SK-N-SH (cell line): ENCODE data around the gene ZNF827. TPM values are rescaled to one million over a fixed set of nuclear protein-coding genes. Genes with fewer than 3 reads are reported as not detected.

Experiments used
- CTCF ChIA-PET: fragments of 300-600, 350-600 bp; formaldehyde crosslinking; extraction: SDS; loops from one replicate; lab custom pipeline; 2021; lab: Yijun Ruan, JAX
- POLR2A ChIA-PET: fragments of 350-600 bp; sonication (Branson Sonifier 250); formaldehyde crosslinking; extraction: SDS; loops from one replicate; lab custom pipeline; 2020; ENCODE audit warnings: antibody characterized with exemption, inconsistent platforms; lab: Yijun Ruan, JAX
- DNase-seq: peaks from one replicate; pipeline ENCODE4 v3.0.0; 2012
- H2AFZ ChIP-seq: fragments of 200-600 bp; sonication (generic); 2 replicates; pipeline ENCODE4 v1.8.1; 2016; ENCODE audit warnings: antibody characterized with exemption, mild to moderate bottlenecking, low read depth
- H3F3A ChIP-seq: fragments of 200-600 bp; sonication (generic); replicated peaks from 2 replicates; pipeline ENCODE3; 2016; ENCODE audit warnings: antibody characterized with exemption, mild to moderate bottlenecking; ENCODE audit not compliant: insufficient read depth
- H3K27ac ChIP-seq, 2 experiments: fragments of 200-500 bp in 1 of 2; fragments of 200-600 bp in 1 of 2; sonication (Bioruptor generic) in 1 of 2; sonication (generic), shearing (Covaris generic) in 1 of 2; 2 replicates each; pipeline versions ENCODE4 v1.5.1 to v1.6.1; 2014 to 2016; ENCODE audit warnings: low read depth in 2 of 2, inconsistent platforms in 1 of 2, low read length in 1 of 2, mild to moderate bottlenecking in 1 of 2, mixed read lengths in 1 of 2
- H3K27me3 ChIP-seq: fragments of 200-600 bp; sonication (generic), shearing (Covaris generic); 2 replicates; pipeline ENCODE4 v1.6.1; 2016; ENCODE audit warnings: mixed run types; ENCODE audit not compliant: insufficient read depth
- H3K36me3 ChIP-seq, 2 experiments: fragments of 200-500 bp in 1 of 2; fragments of 200-600 bp in 1 of 2; sonication (Bioruptor generic) in 1 of 2; sonication (generic) in 1 of 2; replicated peaks in 1 of 2; 2 replicates each; pipeline versions ENCODE3 to v1.5.1; 2014 to 2016; ENCODE audit warnings: low read length in 1 of 2, mild to moderate bottlenecking in 1 of 2; ENCODE audit not compliant: insufficient read depth in 2 of 2, control insufficient read depth in 1 of 2
- H3K4me1 ChIP-seq, 2 experiments: fragments of 200-500 bp in 1 of 2; fragments of 200-600 bp in 1 of 2; sonication (Bioruptor generic) in 1 of 2; sonication (generic), shearing (Covaris generic) in 1 of 2; 2 replicates each; pipeline versions ENCODE4 v1.5.1 to v1.6.1; 2014 to 2016; ENCODE audit warnings: low read depth in 1 of 2, low read length in 1 of 2, mixed run types in 1 of 2; ENCODE audit not compliant: insufficient read depth in 2 of 2, control insufficient read depth in 1 of 2
- H3K4me2 ChIP-seq: fragments of 200-600 bp; sonication (generic), shearing (Covaris generic); 2 replicates; pipeline ENCODE4 v1.6.1; 2017; ENCODE audit warnings: mixed run types
- H3K4me3 ChIP-seq, 2 experiments: fragments of 200-500 bp in 1 of 2; fragments of 200-600 bp in 1 of 2; sonication (Bioruptor generic) in 1 of 2; sonication (generic), shearing (Covaris generic) in 1 of 2; 2 replicates each; pipeline versions ENCODE4 v1.5.1 to v1.8.1; 2014 to 2016; ENCODE audit warnings: low read depth in 2 of 2, inconsistent platforms in 1 of 2, low read length in 1 of 2, mild to moderate bottlenecking in 1 of 2, mixed read lengths in 1 of 2, moderate library complexity in 1 of 2
- H3K79me2 ChIP-seq: fragments of 200-600 bp; sonication (generic); 2 replicates; pipeline ENCODE4 v1.8.1; 2017; ENCODE audit warnings: mild to moderate bottlenecking; ENCODE audit not compliant: insufficient read depth
- H3K9ac ChIP-seq: fragments of 200-600 bp; sonication (generic); 2 replicates; pipeline ENCODE4 v1.6.1; 2017; ENCODE audit warnings: mixed run types
- H3K9me2 ChIP-seq: fragments of 200-600 bp; sonication (generic); 2 replicates; pipeline ENCODE4 v1.6.1; 2017; ENCODE audit warnings: mixed run types
- H3K9me3 ChIP-seq: fragments of 200-600 bp; sonication (generic); 2 replicates; pipeline ENCODE4 v1.6.1; 2017; ENCODE audit warnings: mixed run types, mild to moderate bottlenecking, moderate library complexity
- H4K20me1 ChIP-seq: fragments of 200-600 bp; sonication (generic); 2 replicates; pipeline ENCODE4 v1.6.1; 2017; ENCODE audit warnings: mild to moderate bottlenecking, mixed run types; ENCODE audit not compliant: insufficient read depth
- EP300 ChIP-seq, 2 experiments: IDR thresholded peaks; 2 replicates each; pipeline versions ENCODE4 v1.4.0 to v1.6.1; 2012; ENCODE audit warnings: borderline replicate concordance in 1 of 2, low read depth in 1 of 2, low read length in 1 of 2
- FOXJ3 ChIP-seq: sonication (generic); formaldehyde crosslinking; IDR thresholded peaks from 2 replicates; pipeline ENCODE4 v1.5.1; 2020; ENCODE audit warnings: mild to moderate bottlenecking, missing genetic modification reagents
- GABPA ChIP-seq: IDR thresholded peaks from 2 replicates; pipeline ENCODE4 v1.4.0; 2012; ENCODE audit warnings: low read depth, mild to moderate bottlenecking
- MEF2A ChIP-seq: IDR thresholded peaks from 2 replicates; pipeline ENCODE4 v1.4.0; 2012; ENCODE audit warnings: low read depth, borderline replicate concordance
- NFIC ChIP-seq: IDR thresholded peaks from 2 replicates; pipeline ENCODE4 v1.4.0; 2012; ENCODE audit warnings: borderline replicate concordance
- NRF1 ChIP-seq: IDR thresholded peaks from 2 replicates; pipeline ENCODE4 v1.6.1; 2012; ENCODE audit warnings: low read depth, mild to moderate bottlenecking, low read length
- RCOR1 ChIP-seq: fragments of 150-350 bp; IDR thresholded peaks from 2 replicates; pipeline ENCODE4 v1.6.1; 2017; ENCODE audit warnings: antibody characterized with exemption, low read length
- RFX5 ChIP-seq: IDR thresholded peaks from 2 replicates; pipeline ENCODE4 v1.6.1; 2012; ENCODE audit warnings: mild to moderate bottlenecking, improper control_type of control experiment, low read length
- TCF12 ChIP-seq: IDR thresholded peaks from 2 replicates; pipeline ENCODE4 v1.4.0; 2012
- WGBS: methylation state at CpG from one replicate; pipeline ENCODE4 v1.1.6; 2017; ENCODE audit warnings: low lambda C conversion rate; 5-methylcytosine and 5-hydroxymethylcytosine counted together
- polyA plus RNA-seq, 3 experiments: library from polyadenylated mRNA; depleted of rRNA; stranded (reverse); fragments of >200 nt; gene quantifications; 2 replicates each; pipeline ENCODE4 v1.2.3, GENCODE V29; 2012
- TF ChIP-seq, protein P1 (sequence below): IDR thresholded peaks from 2 replicates; pipeline ENCODE4 v1.6.1; 2012; ENCODE audit warnings: mild to moderate bottlenecking, low read depth, low read length, moderate library complexity
- TF ChIP-seq, protein P2 (sequence below): IDR thresholded peaks from 2 replicates; pipeline ENCODE4; 2012
- TF ChIP-seq, protein P3 (sequence below): IDR thresholded peaks from 2 replicates; pipeline ENCODE4 v1.4.0; 2012; ENCODE audit warnings: low read depth
- TF ChIP-seq, protein P4 (sequence below): fragments of 150-350 bp; IDR thresholded peaks from 2 replicates; pipeline ENCODE4 v1.6.1; 2016; ENCODE audit warnings: mild to moderate bottlenecking, low read depth, low read length
- TF ChIP-seq, protein P5 (sequence below): fragments of 150-350 bp; IDR thresholded peaks from 2 replicates; pipeline ENCODE4 v1.6.1; 2017; ENCODE audit warnings: antibody characterized with exemption, low read length, low read depth, borderline replicate concordance
- TF ChIP-seq, protein P6 (sequence below): fragments of 200-600 bp; sonication (generic); IDR thresholded peaks from 2 replicates; pipeline ENCODE4 v1.6.1; 2017; ENCODE audit warnings: antibody characterized with exemption, mild to moderate bottlenecking, moderate library complexity

The ZNF827 gene
- polyA plus RNA-seq, 1 of the 3 experiments (the other 2 are of a cell fraction) = 23.2 TPM

DNA sequence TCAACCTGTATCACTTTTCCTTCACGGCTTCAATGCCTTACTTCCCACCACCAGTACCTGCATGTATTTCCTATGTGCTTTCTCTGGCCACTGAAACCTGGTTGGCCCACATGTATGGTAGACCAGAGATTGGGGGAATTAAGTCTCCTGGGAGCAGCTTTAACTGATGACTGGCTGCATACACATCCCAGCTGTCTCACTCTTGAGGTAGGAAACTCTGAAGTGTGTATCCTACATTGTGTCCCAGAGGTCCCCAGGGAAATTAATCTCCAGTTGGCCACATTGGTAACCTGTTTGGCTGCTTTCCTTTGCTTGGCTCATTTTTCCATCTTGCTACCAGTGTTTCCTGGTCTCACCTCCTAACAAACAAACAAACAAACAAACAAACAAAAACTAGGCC, 124.4 kb downstream of the ZNF827 start (continued):
- TF ChIP-seq, protein P1, sequence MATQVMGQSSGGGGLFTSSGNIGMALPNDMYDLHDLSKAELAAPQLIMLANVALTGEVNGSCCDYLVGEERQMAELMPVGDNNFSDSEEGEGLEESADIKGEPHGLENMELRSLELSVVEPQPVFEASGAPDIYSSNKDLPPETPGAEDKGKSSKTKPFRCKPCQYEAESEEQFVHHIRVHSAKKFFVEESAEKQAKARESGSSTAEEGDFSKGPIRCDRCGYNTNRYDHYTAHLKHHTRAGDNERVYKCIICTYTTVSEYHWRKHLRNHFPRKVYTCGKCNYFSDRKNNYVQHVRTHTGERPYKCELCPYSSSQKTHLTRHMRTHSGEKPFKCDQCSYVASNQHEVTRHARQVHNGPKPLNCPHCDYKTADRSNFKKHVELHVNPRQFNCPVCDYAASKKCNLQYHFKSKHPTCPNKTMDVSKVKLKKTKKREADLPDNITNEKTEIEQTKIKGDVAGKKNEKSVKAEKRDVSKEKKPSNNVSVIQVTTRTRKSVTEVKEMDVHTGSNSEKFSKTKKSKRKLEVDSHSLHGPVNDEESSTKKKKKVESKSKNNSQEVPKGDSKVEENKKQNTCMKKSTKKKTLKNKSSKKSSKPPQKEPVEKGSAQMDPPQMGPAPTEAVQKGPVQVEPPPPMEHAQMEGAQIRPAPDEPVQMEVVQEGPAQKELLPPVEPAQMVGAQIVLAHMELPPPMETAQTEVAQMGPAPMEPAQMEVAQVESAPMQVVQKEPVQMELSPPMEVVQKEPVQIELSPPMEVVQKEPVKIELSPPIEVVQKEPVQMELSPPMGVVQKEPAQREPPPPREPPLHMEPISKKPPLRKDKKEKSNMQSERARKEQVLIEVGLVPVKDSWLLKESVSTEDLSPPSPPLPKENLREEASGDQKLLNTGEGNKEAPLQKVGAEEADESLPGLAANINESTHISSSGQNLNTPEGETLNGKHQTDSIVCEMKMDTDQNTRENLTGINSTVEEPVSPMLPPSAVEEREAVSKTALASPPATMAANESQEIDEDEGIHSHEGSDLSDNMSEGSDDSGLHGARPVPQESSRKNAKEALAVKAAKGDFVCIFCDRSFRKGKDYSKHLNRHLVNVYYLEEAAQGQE = no peak
- no peak for TF ChIP-seq NRF1
- no peak for TF ChIP-seq TCF12

DNA sequence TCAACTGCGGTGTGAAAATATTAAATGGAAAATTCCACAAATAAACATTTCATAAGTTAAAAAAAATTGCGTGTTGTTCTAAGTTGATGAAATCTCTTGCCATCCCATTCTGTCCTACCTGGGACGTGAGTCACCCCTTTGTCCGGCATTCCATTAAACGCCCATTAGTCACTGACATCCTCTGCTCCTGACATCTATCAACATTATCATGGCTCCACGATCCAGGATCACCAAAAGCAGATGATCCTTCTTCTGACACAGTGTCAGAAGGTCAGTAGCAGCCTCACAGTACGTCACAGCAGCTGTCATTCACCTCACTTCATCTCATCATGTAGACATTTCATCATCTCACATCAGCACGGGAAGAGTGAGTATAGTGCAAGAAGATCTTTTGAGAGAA, 125.7 kb downstream of the ZNF827 start:
- no peak overlapping the region for H3K9ac ChIP-seq
- H3F3A ChIP-seq = peaks cover 28% of the 10 kb centered on the region
- H3K9me3 ChIP-seq = 0 out of 2 replicates have a peak, but pooled peaks cover 4% of the 10 kb centered on the region
- no peaks in the 10 kb centered on the region for H3K9me2 ChIP-seq
- H3K4me3 ChIP-seq = no peak overlapping the region
- peaks cover 0 to 6% of the 10 kb centered on the region in 2 experiments; a peak in 3 of 4 replicates for H3K4me1 ChIP-seq
- H4K20me1 ChIP-seq = no peaks in the 10 kb centered on the region
- H3K4me2 ChIP-seq = no peak overlapping the region
- WGBS = 70% methylated on average over 8 of the region's 8 CpGs
- ChIA-PET CTCF (no interaction called here), POLR2A (no interaction called here)
- no peak overlapping the region for H2AFZ ChIP-seq
- no peak overlapping the region for H3K27ac ChIP-seq
- DNase-seq = no peak
- H3K79me2 ChIP-seq = no peaks in the 10 kb centered on the region
- TF ChIP-seq, protein P2, sequence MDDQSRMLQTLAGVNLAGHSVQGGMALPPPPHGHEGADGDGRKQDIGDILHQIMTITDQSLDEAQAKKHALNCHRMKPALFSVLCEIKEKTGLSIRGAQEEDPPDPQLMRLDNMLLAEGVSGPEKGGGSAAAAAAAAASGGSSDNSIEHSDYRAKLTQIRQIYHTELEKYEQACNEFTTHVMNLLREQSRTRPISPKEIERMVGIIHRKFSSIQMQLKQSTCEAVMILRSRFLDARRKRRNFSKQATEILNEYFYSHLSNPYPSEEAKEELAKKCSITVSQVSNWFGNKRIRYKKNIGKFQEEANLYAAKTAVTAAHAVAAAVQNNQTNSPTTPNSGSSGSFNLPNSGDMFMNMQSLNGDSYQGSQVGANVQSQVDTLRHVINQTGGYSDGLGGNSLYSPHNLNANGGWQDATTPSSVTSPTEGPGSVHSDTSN = peak; percentile 61; the same call in 1 of the 2 replicates
- TF ChIP-seq NRF1 = no peak
- peaks cover 28 to 53% of the 10 kb centered on the region in 2 experiments for H3K36me3 ChIP-seq
- no peaks in the 10 kb centered on the region for H3K27me3 ChIP-seq

DNA sequence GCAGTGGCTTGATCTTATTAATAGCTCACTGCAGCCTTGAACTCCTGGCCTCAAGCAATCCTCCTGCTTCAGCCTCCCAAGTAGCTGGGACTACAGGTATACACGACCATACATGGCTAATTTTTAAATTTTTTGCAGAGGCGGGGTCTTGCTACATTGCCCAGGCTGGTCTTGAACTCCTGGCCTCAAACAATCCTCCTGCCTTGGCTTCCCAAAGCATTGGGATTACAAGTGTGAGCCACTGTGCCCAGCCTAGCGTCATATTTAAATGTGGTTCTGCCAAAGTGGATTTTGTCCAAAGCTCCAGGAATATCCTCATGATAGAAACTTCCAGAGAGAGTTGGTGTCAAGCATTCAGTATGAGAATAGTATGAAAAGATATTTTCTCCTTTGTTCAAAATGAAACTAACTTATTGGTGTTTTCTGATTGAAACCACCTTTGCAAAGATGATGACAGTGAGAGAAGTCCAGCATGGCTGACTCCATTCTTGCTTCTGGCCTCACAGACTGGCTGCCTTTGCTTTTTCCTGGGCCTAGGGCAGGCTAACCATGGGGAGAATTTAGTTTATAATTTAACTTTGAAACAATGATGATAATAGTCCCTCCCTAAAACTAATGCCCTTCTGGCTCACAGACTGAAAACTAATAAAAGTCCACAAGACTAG, 129.6 kb downstream of the ZNF827 start:
- ChIA-PET POLR2A (no interaction called here), CTCF (no interaction called here)
- Histone ChIP-seq H3K36me3 (peaks cover 14 to 49% of the 10 kb centered on the region in 2 experiments), H3K4me1 (peaks cover 9 to 37% of the 10 kb centered on the region in 2 experiments), H3K27ac (peak overlapping the region; percentile 78 to 94; a peak in 3 of 4 replicates), H3K27me3 (no peaks in the 10 kb centered on the region), H3F3A (peaks cover 47% of the 10 kb centered on the region), H3K9me3 (0 out of 2 replicates have a peak, but pooled peaks cover 4% of the 10 kb centered on the region), H3K9me2 (no peaks in the 10 kb centered on the region), H2AFZ (no peak overlapping the region), H3K9ac (peak overlapping the region; percentile 14; the same call in 1 of the 2 replicates), H3K4me3 (no peak overlapping the region), H3K4me2 (peak overlapping the region; percentile 61), H4K20me1 (no peaks in the 10 kb centered on the region), H3K79me2 (no peaks in the 10 kb centered on the region; the same call in 1 of the 2 replicates)
- no peak for DNase-seq
- 91% methylated on average over 3 of the region's 3 CpGs for WGBS
- no peak for TF ChIP-seq EP300 (IDR thresholded peaks at IDR 0.05; ENCODE audit: borderline replicate concordance in 1 of 2, low read depth in 1 of 2, low read length in 1 of 2)
- TF ChIP-seq, protein P3, sequence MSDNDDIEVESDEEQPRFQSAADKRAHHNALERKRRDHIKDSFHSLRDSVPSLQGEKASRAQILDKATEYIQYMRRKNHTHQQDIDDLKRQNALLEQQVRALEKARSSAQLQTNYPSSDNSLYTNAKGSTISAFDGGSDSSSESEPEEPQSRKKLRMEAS = no peak
- TF ChIP-seq NFIC = no peak
- TF ChIP-seq, protein P4, sequence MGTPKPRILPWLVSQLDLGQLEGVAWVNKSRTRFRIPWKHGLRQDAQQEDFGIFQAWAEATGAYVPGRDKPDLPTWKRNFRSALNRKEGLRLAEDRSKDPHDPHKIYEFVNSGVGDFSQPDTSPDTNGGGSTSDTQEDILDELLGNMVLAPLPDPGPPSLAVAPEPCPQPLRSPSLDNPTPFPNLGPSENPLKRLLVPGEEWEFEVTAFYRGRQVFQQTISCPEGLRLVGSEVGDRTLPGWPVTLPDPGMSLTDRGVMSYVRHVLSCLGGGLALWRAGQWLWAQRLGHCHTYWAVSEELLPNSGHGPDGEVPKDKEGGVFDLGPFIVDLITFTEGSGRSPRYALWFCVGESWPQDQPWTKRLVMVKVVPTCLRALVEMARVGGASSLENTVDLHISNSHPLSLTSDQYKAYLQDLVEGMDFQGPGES = no peak
- no peak for TF ChIP-seq TCF12
- TF ChIP-seq MEF2A = no peak
- TF ChIP-seq FOXJ3 (CRISPR knock-in tag) = no peak
- no peak for TF ChIP-seq RCOR1
- TF ChIP-seq, protein P5, sequence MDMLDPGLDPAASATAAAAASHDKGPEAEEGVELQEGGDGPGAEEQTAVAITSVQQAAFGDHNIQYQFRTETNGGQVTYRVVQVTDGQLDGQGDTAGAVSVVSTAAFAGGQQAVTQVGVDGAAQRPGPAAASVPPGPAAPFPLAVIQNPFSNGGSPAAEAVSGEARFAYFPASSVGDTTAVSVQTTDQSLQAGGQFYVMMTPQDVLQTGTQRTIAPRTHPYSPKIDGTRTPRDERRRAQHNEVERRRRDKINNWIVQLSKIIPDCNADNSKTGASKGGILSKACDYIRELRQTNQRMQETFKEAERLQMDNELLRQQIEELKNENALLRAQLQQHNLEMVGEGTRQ = no peak
- TF ChIP-seq RFX5 = no peak
- TF ChIP-seq, protein P6, sequence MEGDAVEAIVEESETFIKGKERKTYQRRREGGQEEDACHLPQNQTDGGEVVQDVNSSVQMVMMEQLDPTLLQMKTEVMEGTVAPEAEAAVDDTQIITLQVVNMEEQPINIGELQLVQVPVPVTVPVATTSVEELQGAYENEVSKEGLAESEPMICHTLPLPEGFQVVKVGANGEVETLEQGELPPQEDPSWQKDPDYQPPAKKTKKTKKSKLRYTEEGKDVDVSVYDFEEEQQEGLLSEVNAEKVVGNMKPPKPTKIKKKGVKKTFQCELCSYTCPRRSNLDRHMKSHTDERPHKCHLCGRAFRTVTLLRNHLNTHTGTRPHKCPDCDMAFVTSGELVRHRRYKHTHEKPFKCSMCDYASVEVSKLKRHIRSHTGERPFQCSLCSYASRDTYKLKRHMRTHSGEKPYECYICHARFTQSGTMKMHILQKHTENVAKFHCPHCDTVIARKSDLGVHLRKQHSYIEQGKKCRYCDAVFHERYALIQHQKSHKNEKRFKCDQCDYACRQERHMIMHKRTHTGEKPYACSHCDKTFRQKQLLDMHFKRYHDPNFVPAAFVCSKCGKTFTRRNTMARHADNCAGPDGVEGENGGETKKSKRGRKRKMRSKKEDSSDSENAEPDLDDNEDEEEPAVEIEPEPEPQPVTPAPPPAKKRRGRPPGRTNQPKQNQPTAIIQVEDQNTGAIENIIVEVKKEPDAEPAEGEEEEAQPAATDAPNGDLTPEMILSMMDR = no peak
- no peak for TF ChIP-seq GABPA
